DMS53 treated with DMSO at 0.1 percent for 48 hours (cell line): ENCODE results near the gene JADE3.
A peak's percentile ranks its signal among the peaks of the same experiment; 100 is the strongest.

Source experiments
- DNase-seq: peaks from one replicate; lab custom pipeline; 2025; ENCODE audit not compliant: unreplicated experiment; lab: John Stamatoyannopoulos, UW

The JADE3 gene

GRCh38 chrX:46912098-46912602 lies at the start of gene JADE3:
Gene JADE3, plus strand, starts transcription at chrX:46912421. Its CDS starts 72,474 bp downstream, at chrX:46984895.
- DNase-seq = peak; percentile 66

- no peak for DNase-seq
These were observed 49.1 kb upstream of the JADE3 start for GRCh38 chrX:46863072-46863471.

- no peak for DNase-seq
These were observed 47.6 kb upstream of the JADE3 start for GRCh38 chrX:46864606-46865005.

- no peak for DNase-seq
These were observed 46.9 kb upstream of the JADE3 start for GRCh38 chrX:46865281-46865680.

GRCh38 chrX:46866726-46867125 lies 45.5 kb upstream of the JADE3 start:
- no peak for DNase-seq

- no peak for DNase-seq
These were observed 38.5 kb upstream of the JADE3 start for GRCh38 chrX:46873746-46874145.

GRCh38 chrX:46876901-46877300 lies 35.3 kb upstream of the JADE3 start:
- DNase-seq = no peak

- DNase-seq = no peak
These were observed 30.0 kb upstream of the JADE3 start for GRCh38 chrX:46882266-46882665.

- no peak for DNase-seq
These were observed 27.4 kb upstream of the JADE3 start for GRCh38 chrX:46884799-46885198.

GRCh38 chrX:46898207-46898606 lies 14.0 kb upstream of the JADE3 start:
- no peak for DNase-seq

GRCh38 chrX:46903458-46904242 lies 8.6 kb upstream of the JADE3 start:
- peak; percentile 92 for DNase-seq

GRCh38 chrX:46904626-46905025 lies 7.6 kb upstream of the JADE3 start:
- DNase-seq = no peak

- no peak for DNase-seq
These were observed 1.8 kb upstream of the JADE3 start for GRCh38 chrX:46910415-46910814.

- no peak for DNase-seq
These were observed 626 bp downstream of the JADE3 start for GRCh38 chrX:46912603-46913491.

- no peak for DNase-seq
These were observed 1.4 kb downstream of the JADE3 start for GRCh38 chrX:46913667-46914066.

- no peak for DNase-seq
These were observed 4.1 kb downstream of the JADE3 start for GRCh38 chrX:46916273-46916672.

- DNase-seq = no peak
These were observed 5.4 kb downstream of the JADE3 start for GRCh38 chrX:46917622-46918021.

GRCh38 chrX:46918434-46918833 lies 6.2 kb downstream of the JADE3 start:
- DNase-seq = peak; percentile 2

- no peak for DNase-seq
These were observed 8.0 kb downstream of the JADE3 start for GRCh38 chrX:46920235-46920634.

- DNase-seq = no peak
These were observed 10.4 kb downstream of the JADE3 start for GRCh38 chrX:46922611-46923010.

- no peak for DNase-seq
These were observed 15.5 kb downstream of the JADE3 start for GRCh38 chrX:46927718-46928117.
